Sigmoid colon (tissue), 7 donors: Measurements from ENCODE around the gene CALHM4. TPM values are rescaled to one million over a fixed set of nuclear protein-coding genes. Genes with fewer than 3 reads are reported as not detected.

Experiments used
- DNase-seq: peaks from one replicate; pipeline ENCODE4 v3.0.0-alpha.2; 2019
- H3K27ac ChIP-seq, 4 donors: fragments of 200-600 bp; sonication (generic); one replicate each; pipeline ENCODE4 v1.5.1; 2016 to 2019; ENCODE audit warnings: mild to moderate bottlenecking in 1 of 4
- H3K27me3 ChIP-seq, 3 donors: fragments of 200-600 bp; sonication (generic); one replicate each; pipeline ENCODE4 v1.5.1; 2019; ENCODE audit warnings: mild to moderate bottlenecking in 1 of 3
- H3K36me3 ChIP-seq, 4 donors: fragments of 200-600 bp; sonication (generic); one replicate each; pipeline ENCODE4 v1.5.1; 2016 to 2019
- H3K4me1 ChIP-seq, 4 donors: fragments of 200-600 bp; sonication (generic); one replicate each; pipeline ENCODE4 v1.5.1; 2017 to 2019
- H3K4me3 ChIP-seq, 4 donors: fragments of 200-600 bp; sonication (generic); one replicate each; pipeline ENCODE4 v1.5.1; 2017 to 2019; ENCODE audit warnings: mild to moderate bottlenecking in 2 of 4, moderate library complexity in 1 of 4
- H3K9me3 ChIP-seq, 4 donors: fragments of 200-600 bp in 3 of 4; sonication (generic) in 3 of 4; one replicate each; pipeline versions ENCODE4 v1.5.1 to v1.6.1; 2013 to 2019
- CTCF ChIP-seq, 4 experiments: fragments of 450-650 bp in 3 of 4; fragments of 200-600 bp in 1 of 4; IDR thresholded peaks; one replicate each; pipeline ENCODE4 v1.5.1; 2016 to 2019; ENCODE audit warnings: antibody characterized with exemption in 4 of 4, mild to moderate bottlenecking in 3 of 4, moderate library complexity in 2 of 4
- EP300 ChIP-seq, 4 donors: sonication (generic); formaldehyde crosslinking; IDR thresholded peaks; one replicate each; pipeline ENCODE4 v1.6.1; 2017; ENCODE audit warnings: antibody characterized with exemption in 4 of 4
- POLR2A ChIP-seq, 2 donors: fragments of 450-650 bp; IDR thresholded peaks; one replicate each; pipeline ENCODE4 v1.6.1; 2016; ENCODE audit warnings: antibody characterized with exemption in 2 of 2, mild to moderate bottlenecking in 2 of 2, moderate library complexity in 2 of 2
- POLR2AphosphoS5 ChIP-seq, 4 donors: sonication (generic); formaldehyde crosslinking; IDR thresholded peaks; one replicate each; pipeline ENCODE4 v1.6.1; 2017; ENCODE audit warnings: antibody characterized with exemption in 4 of 4
- WGBS, 2 donors: extraction: QIAGEN DNeasy Blood & Tissue Kit; methylation state at CpG; one replicate each; pipeline ENCODE4 v1.1.7; 2013; 5-methylcytosine and 5-hydroxymethylcytosine counted together
- intact Hi-C: fragments of 100-400 bp; cut with DNase I; formaldehyde crosslinking; loops from one replicate; pipeline ENCODE4 v1.15.1; 2023
- polyA plus RNA-seq, 3 donors: library from polyadenylated mRNA; stranded (reverse); fragments of 200-250 nt; gene quantifications; one replicate each; pipeline ENCODE4 v1.2.3, GENCODE V29; 2013
- total RNA-seq, 4 donors: library from RNA; depleted of rRNA; stranded (reverse); fragments of >200 nt; gene quantifications; one replicate each; pipeline ENCODE4 v1.1.0, GENCODE V29; 2016
- donor health status: healthy with polysubstance abuse.
- donor health status: Bipolar disorder and iron deficiency.
- donor health status: healthy.

CALHM4 gene
- total and polyA plus RNA-seq, 7 donors = not detected

- DNase-seq = no peak
- intact Hi-C loops = no loop called here
- Histone ChIP-seq H3K4me3 (no peak overlapping the region), H3K27me3 (no peaks in the 10 kb centered on the region), H3K36me3 (peaks cover 0 to 6% (median 0%) of the 10 kb centered on the region in 4 donors), H3K4me1 (peaks cover 0 to 6% (median 2%) of the 10 kb centered on the region in 4 donors), H3K27ac (no peak overlapping the region), H3K9me3 (no peaks in the 10 kb centered on the region)
- 83 to 90% methylated on average over 4 of the region's 4 CpGs for WGBS, 2 donors
- TF ChIP-seq POLR2AphosphoS5 (IDR thresholded peaks at IDR 0.05) (no peak), POLR2A (IDR thresholded peaks at IDR 0.05) (no peak), EP300 (IDR thresholded peaks at IDR 0.05) (no peak), CTCF (IDR thresholded peaks at IDR 0.05) (no peak)
These were observed 34.8 kb upstream of the CALHM4 start for GRCh38 chr6:116518621-116519368.

- Histone ChIP-seq H3K36me3 (no peaks in the 10 kb centered on the region), H3K4me3 (no peak overlapping the region), H3K27me3 (no peaks in the 10 kb centered on the region), H3K9me3 (no peaks in the 10 kb centered on the region), H3K27ac (no peak overlapping the region), H3K4me1 (no peaks in the 10 kb centered on the region)
- DNase-seq = no peak
- TF ChIP-seq CTCF (IDR thresholded peaks at IDR 0.05) (no peak), EP300 (IDR thresholded peaks at IDR 0.05) (no peak)
- intact Hi-C loops = no loop called here
- 95 to 97% methylated on average over 2 of the region's 2 CpGs for whole genome bisulfite sequencing, 2 donors
These were observed 30.7 kb upstream of the CALHM4 start for GRCh38 chr6:116522896-116523295.

- Histone ChIP-seq H3K4me3 (no peak overlapping the region), H3K9me3 (no peaks in the 10 kb centered on the region), H3K36me3 (no peaks in the 10 kb centered on the region), H3K27ac (no peak overlapping the region), H3K27me3 (no peaks in the 10 kb centered on the region), H3K4me1 (no peaks in the 10 kb centered on the region)
- no peak for TF ChIP-seq EP300 (IDR thresholded peaks at IDR 0.05)
- TF ChIP-seq POLR2AphosphoS5 (IDR thresholded peaks at IDR 0.05) = no peak
- TF ChIP-seq CTCF (IDR thresholded peaks at IDR 0.05) = no peak
- no peak for TF ChIP-seq POLR2A (IDR thresholded peaks at IDR 0.05)
- no peak for DNase-seq
- WGBS, 2 donors = 87 to 89% methylated on average over 2 of the region's 2 CpGs
- intact Hi-C loops = no loop called here
These were observed 29.3 kb upstream of the CALHM4 start for GRCh38 chr6:116524236-116524635.

GRCh38 chr6:116528133-116528532 is 25.4 kb upstream of the CALHM4 start:
- no peaks in the 10 kb centered on the region for H3K27me3 ChIP-seq
- H3K9me3 ChIP-seq = no peaks in the 10 kb centered on the region
- TF ChIP-seq POLR2A (IDR thresholded peaks at IDR 0.05) (no peak), EP300 (IDR thresholded peaks at IDR 0.05) (no peak), POLR2AphosphoS5 (IDR thresholded peaks at IDR 0.05) (no peak), CTCF (IDR thresholded peaks at IDR 0.05) (no peak)
- H3K4me1 ChIP-seq = no peaks in the 10 kb centered on the region
- no peak for DNase-seq
- H3K4me3 ChIP-seq = no peak overlapping the region
- no peak overlapping the region for H3K27ac ChIP-seq
- no peaks in the 10 kb centered on the region for H3K36me3 ChIP-seq
- intact Hi-C loops = no loop called here
- WGBS, 2 donors = 81 to 97% methylated on average over 1 of the region's 1 CpG

GRCh38 chr6:116528780-116529179 is 24.8 kb upstream of the CALHM4 start:
- Histone ChIP-seq H3K27me3 (no peaks in the 10 kb centered on the region), H3K27ac (no peak overlapping the region), H3K4me1 (no peaks in the 10 kb centered on the region), H3K4me3 (no peak overlapping the region), H3K9me3 (no peaks in the 10 kb centered on the region), H3K36me3 (no peaks in the 10 kb centered on the region)
- 64 to 78% methylated on average over 3 of the region's 3 CpGs for WGBS, 2 donors
- DNase-seq = no peak
- TF ChIP-seq POLR2AphosphoS5 (IDR thresholded peaks at IDR 0.05) (no peak), EP300 (IDR thresholded peaks at IDR 0.05) (no peak), CTCF (IDR thresholded peaks at IDR 0.05) (no peak)
- intact Hi-C loops = no loop called here
